MM.1S (cell line): ENCODE results near the gene INPP4B.

Experiments
- EZH2phosphoT487 ChIP-seq: fragments of 300-600 bp; sonication (generic); IDR thresholded peaks from 2 replicates; pipeline ENCODE4 v1.6.1; 2018; ENCODE audit warnings: antibody characterized with exemption, low read length
- TF ChIP-seq, protein P1 (sequence below): fragments of 300-600 bp; sonication (generic); IDR thresholded peaks from 2 replicates; pipeline ENCODE4 v1.5.1; 2016; ENCODE audit warnings: antibody characterized with exemption, low read length, mixed read lengths

DNA sequence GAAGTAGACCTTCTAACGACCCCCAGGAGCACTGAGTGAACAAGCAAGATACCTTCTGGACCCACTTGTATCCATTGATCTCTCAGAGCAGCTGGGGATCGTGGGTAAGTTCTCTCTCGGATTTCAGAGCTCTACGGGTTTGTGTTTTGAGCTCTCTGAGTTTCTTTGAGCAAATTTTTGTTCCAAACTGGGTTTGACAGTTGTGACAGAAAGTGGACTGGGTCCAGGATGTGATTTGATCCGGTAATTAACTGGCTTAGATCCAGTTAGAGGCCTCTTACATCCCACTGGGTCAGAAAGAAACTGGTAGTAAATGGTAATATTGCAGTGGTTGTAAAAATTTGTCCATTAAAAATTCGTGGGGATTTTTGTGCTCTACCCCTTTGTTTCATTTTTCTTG is 459.2 kb downstream of the INPP4B start:
- TF ChIP-seq, protein P1, sequence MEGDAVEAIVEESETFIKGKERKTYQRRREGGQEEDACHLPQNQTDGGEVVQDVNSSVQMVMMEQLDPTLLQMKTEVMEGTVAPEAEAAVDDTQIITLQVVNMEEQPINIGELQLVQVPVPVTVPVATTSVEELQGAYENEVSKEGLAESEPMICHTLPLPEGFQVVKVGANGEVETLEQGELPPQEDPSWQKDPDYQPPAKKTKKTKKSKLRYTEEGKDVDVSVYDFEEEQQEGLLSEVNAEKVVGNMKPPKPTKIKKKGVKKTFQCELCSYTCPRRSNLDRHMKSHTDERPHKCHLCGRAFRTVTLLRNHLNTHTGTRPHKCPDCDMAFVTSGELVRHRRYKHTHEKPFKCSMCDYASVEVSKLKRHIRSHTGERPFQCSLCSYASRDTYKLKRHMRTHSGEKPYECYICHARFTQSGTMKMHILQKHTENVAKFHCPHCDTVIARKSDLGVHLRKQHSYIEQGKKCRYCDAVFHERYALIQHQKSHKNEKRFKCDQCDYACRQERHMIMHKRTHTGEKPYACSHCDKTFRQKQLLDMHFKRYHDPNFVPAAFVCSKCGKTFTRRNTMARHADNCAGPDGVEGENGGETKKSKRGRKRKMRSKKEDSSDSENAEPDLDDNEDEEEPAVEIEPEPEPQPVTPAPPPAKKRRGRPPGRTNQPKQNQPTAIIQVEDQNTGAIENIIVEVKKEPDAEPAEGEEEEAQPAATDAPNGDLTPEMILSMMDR = no peak
- no peak for TF ChIP-seq EZH2phosphoT487
